NT2/D1 (cell line): Measurements from ENCODE around the gene ELFN1.

Experiments used
- DNase-seq: peaks from one replicate; pipeline ENCODE4 v3.0.0-alpha.2; 2011; ENCODE audit warnings: low read depth, low spot score
- H3K27me3 ChIP-seq: 2 replicates; pipeline ENCODE4 v1.6.0; 2011; ENCODE audit warnings: mild to moderate bottlenecking; ENCODE audit not compliant: insufficient read length, insufficient read depth
- H3K36me3 ChIP-seq: 2 replicates; pipeline ENCODE4 v1.6.1; 2011; ENCODE audit warnings: mild to moderate bottlenecking, low read length, mixed read lengths; ENCODE audit not compliant: insufficient read depth, insufficient read length
- H3K4me1 ChIP-seq: 2 replicates; pipeline ENCODE4 v1.5.1; 2011; ENCODE audit not compliant: insufficient read depth, insufficient read length
- H3K4me3 ChIP-seq: 2 replicates; pipeline ENCODE4 v1.5.1; 2011; ENCODE audit warnings: low read depth; ENCODE audit not compliant: insufficient read length
- H3K9ac ChIP-seq: 2 replicates; pipeline ENCODE4 v1.6.0; 2011; ENCODE audit warnings: low read depth; ENCODE audit not compliant: insufficient read length
- H3K9me3 ChIP-seq: 2 replicates; pipeline ENCODE4 v1.5.1; 2011; ENCODE audit warnings: mild to moderate bottlenecking, low read length; ENCODE audit not compliant: insufficient read depth
- SUZ12 ChIP-seq: IDR thresholded peaks from 2 replicates; pipeline ENCODE4 v1.6.1; 2011; ENCODE audit not compliant: insufficient read length, insufficient read depth; ENCODE audit errors: extremely low read depth
- YY1 ChIP-seq: IDR thresholded peaks from 2 replicates; pipeline ENCODE4 v1.6.1; 2011; ENCODE audit not compliant: insufficient read length, insufficient read depth
- ZNF274 ChIP-seq: IDR thresholded peaks from 2 replicates; pipeline ENCODE4 v1.6.1; 2011; ENCODE audit warnings: mild to moderate bottlenecking, low read depth, low read length

The ELFN1 gene

GRCh38 chr7:1639071-1639470 is 31.0 kb upstream of the ELFN1 start:
- TF ChIP-seq SUZ12, result no peak
- no peak for TF ChIP-seq ZNF274
- no peak for TF ChIP-seq YY1
- Histone ChIP-seq H3K4me1 (peaks cover 6% of the 10 kb centered on the region), H3K4me3 (no peak overlapping the region), H3K9ac (no peak overlapping the region), H3K27me3 (peaks cover under 1% of the 10 kb centered on the region), H3K36me3 (no peaks in the 10 kb centered on the region), H3K9me3 (peaks cover 14% of the 10 kb centered on the region)
- DNase-seq, result no peak

GRCh38 chr7:1639532-1640175 is 30.4 kb upstream of the ELFN1 start:
- Histone ChIP-seq H3K4me1 (peaks cover 6% of the 10 kb centered on the region), H3K9me3 (peaks cover 14% of the 10 kb centered on the region), H3K36me3 (no peaks in the 10 kb centered on the region), H3K4me3 (no peak overlapping the region), H3K9ac (no peak overlapping the region), H3K27me3 (no peaks in the 10 kb centered on the region)
- TF ChIP-seq YY1 (no peak), ZNF274 (no peak), SUZ12 (no peak)
- DNase-seq, result no peak

- Histone ChIP-seq H3K9me3 (peaks cover 14% of the 10 kb centered on the region), H3K4me3 (no peak overlapping the region), H3K36me3 (no peaks in the 10 kb centered on the region), H3K9ac (no peak overlapping the region), H3K27me3 (no peaks in the 10 kb centered on the region), H3K4me1 (peaks cover 8% of the 10 kb centered on the region)
- no peak for DNase-seq
- no peak for TF ChIP-seq SUZ12
- TF ChIP-seq ZNF274, result no peak
- TF ChIP-seq YY1, result no peak
Observed at GRCh38 chr7:1640376-1641172, 29.5 kb upstream of the ELFN1 start.

- no peak for TF ChIP-seq SUZ12
- TF ChIP-seq ZNF274, result no peak
- no peak for TF ChIP-seq YY1
- Histone ChIP-seq H3K36me3 (no peaks in the 10 kb centered on the region), H3K4me3 (no peak overlapping the region), H3K9ac (no peak overlapping the region), H3K4me1 (peaks cover 8% of the 10 kb centered on the region), H3K27me3 (no peaks in the 10 kb centered on the region), H3K9me3 (peaks cover 14% of the 10 kb centered on the region)
- no peak for DNase-seq
Observed at GRCh38 chr7:1641173-1641572, 28.9 kb upstream of the ELFN1 start.

- Histone ChIP-seq H3K4me1 (peaks cover 10% of the 10 kb centered on the region), H3K27me3 (no peaks in the 10 kb centered on the region), H3K4me3 (no peak overlapping the region), H3K9me3 (peaks cover 11% of the 10 kb centered on the region), H3K9ac (no peak overlapping the region), H3K36me3 (no peaks in the 10 kb centered on the region)
- no peak for DNase-seq
- no peak for TF ChIP-seq SUZ12
- no peak for TF ChIP-seq YY1
- no peak for TF ChIP-seq ZNF274
Observed at GRCh38 chr7:1641661-1642260, 28.3 kb upstream of the ELFN1 start.

- no peak overlapping the region for H3K9ac ChIP-seq
- H3K9me3 ChIP-seq, result peaks cover 5% of the 10 kb centered on the region
- TF ChIP-seq ZNF274, result no peak
- no peak for TF ChIP-seq YY1
- TF ChIP-seq SUZ12, result no peak
- H3K36me3 ChIP-seq, result no peaks in the 10 kb centered on the region
- DNase-seq, result no peak
- peaks cover 15% of the 10 kb centered on the region for H3K4me1 ChIP-seq
- no peaks in the 10 kb centered on the region for H3K27me3 ChIP-seq
- no peak overlapping the region for H3K4me3 ChIP-seq
Observed at GRCh38 chr7:1642291-1642731, 27.8 kb upstream of the ELFN1 start.
